SH-SY5Y (cell line): ENCODE data around the gene C4BPA.

Experiments used
- GATA2 ChIP-seq: IDR thresholded peaks from 2 replicates; pipeline ENCODE4 v1.6.1; 2011; ENCODE audit warnings: mild to moderate bottlenecking, low read depth, low read length
- GATA3 ChIP-seq: IDR thresholded peaks from 2 replicates; pipeline ENCODE4 v1.6.1; 2011; ENCODE audit warnings: low read depth, mild to moderate bottlenecking, low read length, moderate library complexity

GRCh38 chr1:207131163-207131562 is 27.1 kb downstream of the C4BPA start:
- TF ChIP-seq GATA2 (no peak), GATA3 (no peak)
